GM21786 (cell line): ENCODE results near the gene NUP62.
"Not testable (repeated sequence)": the region's sequence is repeated elsewhere in the genome, so short reads cannot be mapped to it uniquely, and the experiment has no call there.

Experiments
- ATAC-seq: cut with Tn5 transposase; IDR thresholded peaks from one replicate; pipeline ENCODE4 v1.9.1; 2021; ENCODE audit not compliant: unreplicated experiment

The NUP62 gene

GRCh38 chr19:49926515-49926914 lies 2.8 kb downstream of the NUP62 start:
- ATAC-seq: no peak

DNA sequence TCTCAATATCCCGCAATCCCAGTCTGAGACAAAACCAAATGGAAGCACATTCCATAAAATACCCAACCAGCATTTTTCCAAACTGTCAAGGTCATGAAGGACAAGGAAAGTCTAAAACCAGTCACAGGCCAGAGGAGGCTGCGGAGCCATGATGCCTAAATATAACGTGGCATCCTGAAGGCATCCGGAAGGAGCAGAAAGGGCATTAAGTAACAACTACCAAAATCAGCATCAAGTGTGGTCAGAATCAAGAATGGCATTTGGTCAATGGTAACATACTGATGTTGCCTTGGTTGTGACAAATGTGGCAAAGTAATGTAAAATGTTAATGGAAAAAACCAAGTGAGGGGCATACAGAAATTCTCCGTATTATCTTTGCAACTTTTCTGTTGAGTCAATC lies 3.8 kb downstream of the NUP62 start:
- no peak for ATAC-seq

DNA sequence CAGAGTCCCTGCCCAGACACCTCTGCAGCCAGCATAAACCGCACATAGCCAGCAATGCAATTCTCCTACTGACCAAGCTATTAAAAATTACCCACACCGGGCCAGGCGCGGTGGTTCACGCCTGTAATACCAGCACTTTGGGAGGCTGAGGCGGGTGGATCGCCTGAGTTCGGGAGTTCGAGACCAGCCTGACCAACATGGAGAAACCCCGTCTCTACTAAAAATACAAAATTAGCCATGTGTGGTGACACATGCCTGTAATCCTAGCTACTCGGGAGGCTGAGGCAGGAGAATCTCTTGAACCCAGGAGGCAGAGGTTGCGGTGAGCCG lies 4.5 kb downstream of the NUP62 start:
- not testable (repeated sequence) for ATAC-seq

GRCh38 chr19:49924004-49924880 lies 5.1 kb downstream of the NUP62 start:
- ATAC-seq: no peak

- ATAC-seq: no peak
These were observed 6.0 kb downstream of the NUP62 start for GRCh38 chr19:49923055-49924003.

- ATAC-seq: no peak
These were observed 7.2 kb downstream of the NUP62 start for GRCh38 chr19:49921871-49922795.

DNA sequence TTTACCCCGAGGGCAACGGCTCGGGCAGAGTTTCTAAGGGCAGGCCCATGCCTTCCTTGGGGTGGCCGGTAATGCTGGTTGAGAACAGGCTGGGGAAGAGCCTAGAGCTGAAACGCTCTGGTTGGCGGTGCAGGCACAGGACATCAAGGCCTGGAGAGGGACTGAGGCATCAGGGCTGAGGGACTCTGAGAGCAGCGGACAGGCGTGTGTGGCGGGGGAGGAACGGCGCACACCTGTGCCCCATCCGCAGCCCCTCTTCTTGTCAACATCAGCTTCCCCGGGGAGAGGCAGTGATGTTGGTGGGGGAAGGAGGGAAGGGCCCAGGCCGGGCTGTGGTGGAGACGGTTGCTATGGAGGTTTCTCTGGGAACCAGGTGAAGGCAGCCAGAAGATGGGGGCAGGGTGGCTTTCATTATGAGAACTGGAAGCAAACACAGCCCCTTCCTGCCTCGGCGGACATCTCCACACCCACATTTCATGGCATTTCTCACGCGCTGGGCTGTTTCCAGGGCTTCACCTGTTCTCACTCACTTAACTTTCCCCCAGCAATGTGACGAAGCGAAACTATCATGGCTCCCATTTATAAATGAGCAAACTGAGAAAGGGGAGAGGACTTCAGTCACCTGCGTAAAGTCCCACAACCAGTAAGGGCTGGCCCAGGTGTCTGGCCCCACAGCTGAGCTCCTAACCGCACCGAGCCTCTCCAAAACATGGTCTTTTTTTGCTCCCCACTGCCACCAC lies 8.5 kb downstream of the NUP62 start:
- ATAC-seq: no peak

DNA sequence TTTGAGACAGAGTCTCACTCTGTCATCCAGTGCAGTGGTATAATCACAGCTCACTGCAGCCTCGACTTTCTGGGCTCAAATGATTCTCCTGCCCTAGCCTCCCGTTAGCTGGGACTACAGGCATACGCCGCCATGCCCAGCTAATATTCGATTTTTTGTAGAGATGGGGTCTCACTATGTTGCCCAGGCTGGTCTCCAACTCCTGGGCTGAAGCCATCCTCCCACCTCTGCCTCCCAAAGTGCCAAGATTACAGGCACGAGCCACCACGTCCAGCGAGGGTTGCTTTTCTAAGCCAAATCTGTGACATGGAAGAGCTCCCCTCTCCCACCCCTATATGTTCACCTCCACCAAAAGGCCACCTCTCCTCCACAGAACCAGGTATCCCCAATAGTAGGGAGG lies 11.2 kb downstream of the NUP62 start:
- ATAC-seq: no peak

DNA sequence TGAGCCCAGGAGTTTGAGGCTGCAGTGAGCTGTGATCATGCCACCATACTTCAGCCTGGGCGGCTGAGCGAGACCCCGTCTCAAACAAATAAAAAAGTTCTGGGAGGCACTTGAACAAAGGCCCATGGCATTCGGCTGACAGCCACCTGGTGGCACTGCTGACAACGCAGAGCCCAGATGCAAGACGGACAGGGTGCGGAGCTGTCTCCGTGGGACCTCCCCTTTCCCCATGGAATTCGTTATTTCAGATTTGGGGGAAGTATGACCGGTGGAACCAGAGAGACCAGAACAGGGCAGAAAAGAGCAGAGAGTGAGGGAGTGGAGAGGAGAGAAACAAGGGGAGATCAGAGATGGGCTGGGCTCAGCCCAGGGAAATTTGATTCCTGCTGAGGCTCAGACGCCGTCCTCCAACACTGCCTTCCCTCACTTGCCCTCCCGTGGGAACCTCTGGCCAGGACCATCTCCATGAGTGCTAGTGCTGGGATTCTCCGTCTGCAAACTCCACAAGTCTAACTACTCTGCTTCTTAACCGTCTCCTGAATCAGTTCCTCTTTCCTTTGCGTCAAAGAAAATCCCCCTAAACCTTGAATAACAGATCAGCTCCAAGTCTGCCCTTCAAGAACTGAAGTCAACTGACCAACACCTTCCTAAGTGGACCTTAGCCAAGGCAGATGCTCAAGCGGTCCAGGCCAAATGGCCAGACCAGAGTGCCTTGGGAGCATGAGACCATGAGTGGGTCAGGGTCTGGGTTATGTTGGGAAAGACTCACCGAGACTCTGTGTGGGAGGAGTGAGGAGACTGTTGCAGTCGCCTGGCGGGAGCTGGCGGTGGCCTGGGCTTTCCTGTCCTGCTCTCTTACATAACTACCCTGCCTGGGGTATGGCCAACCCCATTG lies 12.2 kb downstream of the NUP62 start:
- ATAC-seq: no peak

DNA sequence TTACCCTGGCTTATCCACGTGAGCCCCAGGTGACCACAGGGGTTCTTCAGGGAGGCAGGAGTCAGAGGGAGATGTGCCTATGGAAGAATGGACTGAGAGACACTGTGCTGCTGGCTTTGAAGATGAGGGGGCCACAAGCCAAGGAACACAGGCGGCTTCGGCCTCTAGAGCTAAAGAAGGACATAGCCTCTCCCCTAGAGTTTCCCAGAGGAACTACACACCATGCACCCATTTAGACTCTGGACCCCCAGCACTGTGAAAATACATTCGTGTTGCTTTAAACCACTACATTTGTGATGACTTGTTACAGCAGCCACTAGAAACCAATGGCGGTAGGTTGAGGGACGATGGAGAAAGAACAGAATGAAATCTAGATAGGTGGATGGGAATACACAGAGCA lies 14.0 kb downstream of the NUP62 start:
- no peak for ATAC-seq

DNA sequence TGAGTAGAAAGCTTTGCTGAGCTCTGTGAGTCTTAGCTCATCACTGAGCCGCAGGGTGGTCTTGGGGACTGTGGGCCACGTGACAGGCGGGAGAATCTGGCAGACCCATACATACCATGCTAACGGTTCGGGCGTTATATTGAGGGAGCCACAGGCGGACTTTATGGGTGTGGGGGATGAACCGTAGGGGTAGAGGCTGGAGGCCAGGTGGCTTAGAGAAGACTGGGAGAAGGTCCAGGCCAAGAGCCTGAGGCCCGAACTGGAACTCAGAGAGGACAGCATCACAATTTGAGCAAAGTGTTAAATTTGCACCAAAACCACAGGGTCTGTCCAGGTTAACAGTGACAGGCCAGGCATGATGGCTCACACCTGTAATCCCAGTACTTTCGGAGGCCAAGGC lies 15.6 kb downstream of the NUP62 start:
- ATAC-seq: no peak

- ATAC-seq: no peak
These were observed 16.2 kb downstream of the NUP62 start for GRCh38 chr19:49912965-49913685.

DNA sequence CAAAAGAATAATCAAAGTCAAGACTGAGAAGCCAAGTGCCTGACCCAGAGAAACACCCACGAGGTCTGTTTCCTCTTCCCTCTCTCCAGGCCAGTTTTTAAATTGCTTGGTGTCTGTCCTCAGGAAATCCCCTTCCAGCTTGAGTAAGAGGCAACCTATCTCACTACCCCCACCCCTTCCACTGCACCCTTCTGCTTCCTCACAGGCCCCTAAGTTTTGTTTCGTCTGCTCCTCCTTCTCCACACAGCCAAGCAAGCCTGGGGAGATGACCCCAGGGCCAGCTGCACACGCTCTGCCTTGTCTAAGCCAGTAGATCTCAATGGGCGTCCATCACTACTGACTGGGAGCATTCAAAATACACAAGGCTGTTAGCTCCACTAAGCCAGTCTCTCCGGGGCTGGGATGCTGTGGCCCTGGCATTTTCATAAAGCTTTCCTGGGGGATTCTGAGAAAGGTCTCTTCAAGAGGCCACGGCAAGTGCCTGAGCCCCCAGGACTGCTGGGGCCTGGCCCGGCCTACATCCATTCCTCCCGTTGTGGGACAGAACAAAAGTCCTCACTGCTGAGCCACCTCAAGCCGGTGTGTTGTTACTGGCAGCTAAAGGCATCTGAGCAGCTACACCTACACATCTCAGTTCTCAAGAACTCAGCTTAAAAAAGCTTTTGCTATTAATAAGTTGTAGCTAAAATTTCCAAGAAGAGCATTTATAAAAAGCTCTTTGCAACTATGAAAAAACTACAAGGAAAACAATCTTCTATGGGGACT lies 17.7 kb downstream of the NUP62 start:
- no peak for ATAC-seq

GRCh38 chr19:49910179-49910578 lies 19.1 kb downstream of the NUP62 start:
- ATAC-seq: no peak

DNA sequence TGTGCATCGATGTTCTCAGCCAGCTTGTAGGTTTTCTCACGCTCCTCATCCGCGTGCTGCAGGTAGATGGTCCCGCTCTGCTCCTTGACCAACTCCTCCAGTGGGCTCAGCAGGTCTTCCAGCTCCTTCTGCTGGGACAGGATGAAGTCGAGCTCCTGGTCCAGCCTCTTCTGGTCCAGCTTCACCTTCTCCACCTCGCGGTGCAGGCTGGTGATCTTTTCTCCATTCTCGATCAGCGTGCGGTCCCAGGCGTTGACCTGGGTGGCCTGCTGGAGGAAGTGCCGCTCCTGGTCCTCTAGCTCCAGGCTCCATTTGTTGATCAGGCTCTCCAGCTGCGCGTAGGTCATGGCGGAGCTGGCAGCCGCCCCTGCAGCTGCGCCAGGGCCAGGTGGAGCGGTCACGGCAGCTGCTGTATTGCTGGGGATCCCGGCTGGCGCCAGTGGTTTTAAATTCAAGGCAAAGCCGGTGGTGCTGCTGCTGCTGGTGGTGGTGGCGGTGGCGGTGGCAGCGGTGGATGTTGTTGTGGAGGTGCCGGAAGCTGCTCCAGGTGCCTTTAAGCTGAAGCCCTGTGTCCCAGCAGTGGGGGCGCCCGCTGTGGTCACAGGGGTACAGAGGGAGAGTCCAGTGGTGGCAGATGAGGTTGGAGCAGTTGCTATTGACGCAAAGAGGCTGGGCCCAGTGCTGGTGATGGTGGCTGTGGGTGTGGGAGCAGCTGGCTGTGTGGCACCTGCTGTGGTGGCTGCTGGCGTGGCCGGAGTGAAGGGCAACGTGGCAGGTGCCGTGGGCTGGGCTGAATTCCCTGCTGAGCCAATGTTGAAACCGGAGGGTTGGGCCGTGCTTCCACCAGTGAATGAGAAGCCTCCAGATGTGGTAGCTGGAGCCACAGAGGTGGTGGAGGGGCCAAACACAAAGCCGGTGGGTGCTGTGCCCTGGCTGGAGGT lies 20.6 kb downstream of the NUP62 start:
- no peak for ATAC-seq

DNA sequence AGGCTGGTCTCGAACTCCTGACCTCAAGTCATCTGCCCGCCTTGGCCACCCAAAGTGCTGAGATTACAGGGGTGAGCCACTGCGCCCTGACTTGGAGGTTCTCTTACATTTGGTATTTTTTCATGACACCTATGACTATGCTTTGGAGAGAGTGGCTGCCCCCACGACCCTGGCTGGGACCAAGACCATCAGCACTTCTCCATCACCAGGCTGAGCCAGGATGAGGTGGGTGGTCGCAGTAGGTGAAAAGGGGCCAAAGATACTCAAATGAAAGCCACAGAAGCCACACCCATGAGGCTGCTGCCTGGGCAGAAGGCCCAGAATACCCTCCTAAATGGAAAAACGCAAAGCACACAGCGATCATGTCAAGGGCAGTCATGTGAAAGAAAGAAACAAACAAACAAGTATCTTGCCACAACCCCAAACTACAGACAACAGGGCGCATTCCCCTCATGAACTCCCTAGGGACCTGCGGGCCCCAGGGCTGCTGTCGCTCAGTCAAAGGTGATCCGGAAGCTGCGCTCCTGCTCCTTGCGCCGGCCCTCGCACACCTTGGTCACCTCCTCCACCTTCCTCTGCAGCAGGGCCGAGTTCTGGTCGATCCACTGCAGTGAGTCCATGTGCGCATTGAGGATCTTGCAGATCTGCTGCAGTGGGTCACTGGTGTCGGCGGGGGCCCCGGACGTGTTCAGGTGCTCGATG lies 21.4 kb downstream of the NUP62 start:
- no peak for ATAC-seq
